Measurements from ENCODE around the gene SVIL. TPM values are rescaled to one million over a fixed set of nuclear protein-coding genes. Genes with fewer than 3 reads are reported as not detected.
A peak's percentile ranks its signal among the peaks of the same experiment; 100 is the strongest.

SVIL gene
- total RNA-seq, 1 donor from 2014 or later = 94.7 TPM

DNA sequence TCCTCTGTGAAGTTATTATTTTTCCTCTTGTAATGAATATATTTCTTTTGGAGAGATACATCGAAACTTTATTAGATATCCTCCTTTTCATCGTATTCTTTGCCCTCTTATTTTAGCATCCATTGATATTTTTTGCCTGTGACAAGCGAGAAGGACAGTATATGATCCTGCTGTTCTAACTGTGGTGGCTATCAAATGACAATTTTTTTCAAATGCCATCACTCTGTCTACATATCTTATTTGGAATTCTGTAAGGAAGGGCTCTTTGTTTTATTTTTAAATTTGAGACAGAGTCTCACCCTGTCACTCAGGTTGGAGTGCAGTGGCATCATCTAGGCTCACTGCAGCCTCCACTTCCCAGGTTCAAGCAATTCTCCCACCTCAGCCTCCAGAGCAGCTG lies 217.4 kb downstream of the SVIL start:
- intact Hi-C loops (cut with DNase I) = no loop called here
- no peaks in the 10 kb centered on the region for H3K27me3 ChIP-seq
- TF ChIP-seq, protein P1, sequence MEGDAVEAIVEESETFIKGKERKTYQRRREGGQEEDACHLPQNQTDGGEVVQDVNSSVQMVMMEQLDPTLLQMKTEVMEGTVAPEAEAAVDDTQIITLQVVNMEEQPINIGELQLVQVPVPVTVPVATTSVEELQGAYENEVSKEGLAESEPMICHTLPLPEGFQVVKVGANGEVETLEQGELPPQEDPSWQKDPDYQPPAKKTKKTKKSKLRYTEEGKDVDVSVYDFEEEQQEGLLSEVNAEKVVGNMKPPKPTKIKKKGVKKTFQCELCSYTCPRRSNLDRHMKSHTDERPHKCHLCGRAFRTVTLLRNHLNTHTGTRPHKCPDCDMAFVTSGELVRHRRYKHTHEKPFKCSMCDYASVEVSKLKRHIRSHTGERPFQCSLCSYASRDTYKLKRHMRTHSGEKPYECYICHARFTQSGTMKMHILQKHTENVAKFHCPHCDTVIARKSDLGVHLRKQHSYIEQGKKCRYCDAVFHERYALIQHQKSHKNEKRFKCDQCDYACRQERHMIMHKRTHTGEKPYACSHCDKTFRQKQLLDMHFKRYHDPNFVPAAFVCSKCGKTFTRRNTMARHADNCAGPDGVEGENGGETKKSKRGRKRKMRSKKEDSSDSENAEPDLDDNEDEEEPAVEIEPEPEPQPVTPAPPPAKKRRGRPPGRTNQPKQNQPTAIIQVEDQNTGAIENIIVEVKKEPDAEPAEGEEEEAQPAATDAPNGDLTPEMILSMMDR (IDR thresholded peaks at IDR 0.05) = no peak
- H3K4me1 ChIP-seq = peaks cover 0 to 17% of the 10 kb centered on the region in 2 donors
- H3K27ac ChIP-seq = no peak overlapping the region
- no peaks in the 10 kb centered on the region for H3K9me3 ChIP-seq
- DNase-seq (ENCODE audit: low spot score in 2 of 2) = no peak
- H3K36me3 ChIP-seq = peaks cover 23 to 31% of the 10 kb centered on the region in 2 donors
- no peak overlapping the region for H3K4me3 ChIP-seq

DNA sequence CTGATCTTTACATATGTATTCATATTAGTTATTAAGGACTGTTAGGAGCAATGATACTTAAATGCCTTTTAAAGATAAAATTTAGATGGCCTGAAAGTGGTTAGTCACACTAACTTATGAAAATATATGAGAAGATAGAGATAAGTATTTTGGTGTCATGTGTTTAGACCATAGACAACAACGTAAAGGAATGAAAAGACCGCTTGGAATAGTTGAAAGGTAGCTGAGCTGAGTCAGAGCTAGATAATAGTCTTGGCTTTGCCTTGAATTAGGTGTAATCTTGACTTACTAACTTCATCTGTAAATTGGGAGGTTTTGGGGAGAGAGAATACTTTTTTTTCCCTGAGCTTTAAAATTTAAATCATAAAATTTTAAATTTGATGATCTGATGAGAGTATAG lies 218.9 kb downstream of the SVIL start:
- Histone ChIP-seq H3K4me3 (no peak overlapping the region), H3K36me3 (peaks cover 9 to 19% of the 10 kb centered on the region in 2 donors), H3K4me1 (peaks cover 0 to 24% of the 10 kb centered on the region in 2 donors), H3K9me3 (no peaks in the 10 kb centered on the region), H3K27me3 (no peaks in the 10 kb centered on the region), H3K27ac (no peak overlapping the region)
- TF ChIP-seq, protein P1 (IDR thresholded peaks at IDR 0.05) = no peak
- intact Hi-C loops (cut with DNase I) = no loop called here
- DNase-seq (ENCODE audit: low spot score in 2 of 2) = no peak

DNA sequence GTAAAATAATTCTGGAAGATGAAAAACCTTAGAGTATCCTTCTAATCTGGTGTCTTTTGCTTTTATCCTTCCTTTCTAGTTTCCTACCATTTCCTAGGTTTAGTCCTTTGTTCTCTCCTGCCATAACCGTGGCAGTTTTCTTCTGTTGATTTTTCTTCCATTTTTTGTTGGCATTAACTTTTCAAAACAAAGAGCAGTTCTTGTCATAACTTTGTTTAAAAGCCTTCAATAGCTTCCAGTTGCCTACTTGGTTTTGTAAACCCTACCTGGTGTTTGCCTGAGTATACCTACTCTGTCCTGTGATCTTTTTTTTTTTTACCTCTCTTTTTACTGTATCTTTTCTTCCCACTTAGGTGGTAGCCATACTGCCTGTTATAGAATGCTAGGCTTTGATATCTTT lies 220.3 kb downstream of the SVIL start:
- TF ChIP-seq, protein P1 (IDR thresholded peaks at IDR 0.05) = no peak
- H3K9me3 ChIP-seq = no peaks in the 10 kb centered on the region
- no peak overlapping the region for H3K27ac ChIP-seq
- no peaks in the 10 kb centered on the region for H3K27me3 ChIP-seq
- DNase-seq (ENCODE audit: low spot score in 2 of 2) = no peak
- intact Hi-C loops (cut with DNase I) = loop anchor here (5.0 kb wide), 1 partner anchor 33 kb away; no protein-coding TSS in a partner anchor
- no peak overlapping the region for H3K4me3 ChIP-seq
- peaks cover 0 to 28% of the 10 kb centered on the region in 2 donors for H3K4me1 ChIP-seq
- H3K36me3 ChIP-seq = peaks cover 7 to 11% of the 10 kb centered on the region in 2 donors

DNA sequence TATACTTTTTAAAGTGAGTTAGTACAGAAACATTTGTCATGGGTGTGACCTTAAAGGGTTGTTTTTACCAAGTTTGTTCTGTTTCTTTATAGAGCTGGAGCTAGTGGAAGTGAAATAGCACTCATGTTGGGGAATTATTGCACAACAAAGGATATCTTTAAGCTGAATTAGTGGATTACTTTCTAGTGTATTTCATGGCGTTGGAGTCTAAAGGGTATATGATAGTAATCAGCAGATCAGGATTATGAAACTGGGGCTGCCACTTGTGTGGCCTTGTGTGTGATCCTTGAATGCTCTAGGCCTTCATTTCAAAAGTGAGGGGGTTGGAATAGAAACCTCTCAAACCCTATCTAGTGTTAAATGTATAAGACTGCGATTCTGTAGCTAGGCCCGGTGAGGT lies 222.3 kb downstream of the SVIL start:
- Histone ChIP-seq H3K27ac (peak overlapping the region; percentile 22 to 28), H3K27me3 (no peaks in the 10 kb centered on the region), H3K9me3 (no peaks in the 10 kb centered on the region), H3K36me3 (peaks cover 7 to 8% of the 10 kb centered on the region in 2 donors), H3K4me1 (peaks cover 0 to 30% of the 10 kb centered on the region in 2 donors), H3K4me3 (peak overlapping the region in 1 of 2 donors; percentile 8)
- TF ChIP-seq, protein P1 (IDR thresholded peaks at IDR 0.05) = no peak
- intact Hi-C loops (cut with DNase I) = loop anchor here (5.0 kb wide), 1 partner anchor 35 kb away; no protein-coding TSS in a partner anchor
- DNase-seq (ENCODE audit: low spot score in 2 of 2) = no peak

DNA sequence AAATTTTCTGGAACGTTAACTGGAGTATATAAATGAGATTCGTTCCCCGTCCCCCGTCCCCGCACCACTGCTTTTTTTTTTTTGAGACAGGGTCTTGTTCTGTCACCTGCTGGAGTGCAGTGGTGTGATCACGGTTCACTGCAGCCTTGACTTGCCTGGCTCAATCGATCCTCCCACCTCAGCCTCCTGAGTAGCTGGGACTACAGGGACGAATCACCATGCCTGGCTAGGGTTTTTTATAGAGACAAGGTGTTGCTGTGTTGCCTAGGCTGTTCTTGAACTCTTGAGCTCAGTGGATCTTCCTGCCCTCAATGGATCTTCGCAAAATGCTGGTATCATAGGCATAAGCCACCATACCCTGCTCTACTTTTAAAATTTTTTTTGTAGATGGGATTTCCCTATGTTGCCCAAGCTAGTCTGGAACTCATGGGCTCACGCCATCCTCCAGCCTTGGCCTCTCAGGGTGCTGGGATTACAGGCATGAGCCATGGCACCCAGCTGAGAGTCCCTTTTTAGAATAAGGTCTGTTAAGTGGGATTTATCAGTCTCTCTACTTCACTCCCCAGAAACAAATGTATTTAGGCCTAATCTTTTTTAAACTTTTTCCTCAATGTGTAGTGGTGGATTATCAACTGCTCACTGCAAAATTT lies 223.0 kb downstream of the SVIL start:
- DNase-seq (ENCODE audit: low spot score in 2 of 2) = no peak
- intact Hi-C loops (cut with DNase I) = loop anchor here (5.0 kb wide), 1 partner anchor 36 kb away; no protein-coding TSS in a partner anchor
- TF ChIP-seq, protein P1 (IDR thresholded peaks at IDR 0.05) = no peak
- no peaks in the 10 kb centered on the region for H3K27me3 ChIP-seq
- peak overlapping the region; percentile 4 to 8 for H3K4me3 ChIP-seq
- peaks cover under 1 to 3% of the 10 kb centered on the region in 2 donors for H3K36me3 ChIP-seq
- H3K27ac ChIP-seq = peak overlapping the region; percentile 22 to 28
- no peaks in the 10 kb centered on the region for H3K9me3 ChIP-seq
- H3K4me1 ChIP-seq = peaks cover 0 to 30% of the 10 kb centered on the region in 2 donors
